GM12801 (cell line): ENCODE data around the gene CDC42BPG.

Experiments
- TF ChIP-seq, protein P1 (sequence below): IDR thresholded peaks from one replicate; pipeline ENCODE4 v1.5.1; 2011; ENCODE audit warnings: control low read depth; ENCODE audit not compliant: insufficient read length; ENCODE audit errors: extremely low read depth

The CDC42BPG gene

DNA sequence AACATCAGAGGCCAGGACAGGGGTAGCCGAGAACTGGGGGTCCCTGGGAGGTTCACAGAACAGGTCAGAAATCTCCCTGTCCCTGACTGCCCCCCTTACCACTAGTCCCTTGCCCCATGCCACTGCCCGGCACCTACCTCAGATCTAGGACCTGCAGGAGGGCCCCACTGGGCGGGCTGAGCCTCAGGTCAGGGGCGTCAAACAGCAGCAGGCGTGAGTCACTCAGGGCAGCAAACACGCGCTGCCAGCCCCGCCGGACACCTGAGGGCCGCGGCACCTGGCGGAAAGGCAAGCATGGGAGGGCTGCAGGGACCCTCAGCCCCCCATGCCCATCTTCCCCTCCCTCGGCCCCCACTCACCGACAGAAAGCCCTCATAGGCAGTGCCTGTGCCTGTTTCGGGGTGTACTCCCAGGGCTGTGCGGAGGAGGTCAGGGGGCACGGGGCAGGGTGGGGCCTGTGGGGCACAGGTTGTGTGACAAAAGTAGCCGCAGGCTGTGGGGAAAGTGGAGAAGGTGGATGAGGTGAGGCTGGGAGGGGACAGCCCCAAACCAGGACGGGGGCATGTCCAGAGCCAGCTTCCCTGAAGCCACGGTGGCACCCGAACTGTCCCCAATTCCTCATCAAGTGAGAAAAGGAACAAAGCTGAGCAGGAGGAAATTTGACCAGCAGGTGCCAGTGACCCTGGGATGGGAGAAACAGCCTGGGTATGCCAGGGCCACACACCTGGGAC lies 11.8 kb downstream of the CDC42BPG start:
- TF ChIP-seq, protein P1, sequence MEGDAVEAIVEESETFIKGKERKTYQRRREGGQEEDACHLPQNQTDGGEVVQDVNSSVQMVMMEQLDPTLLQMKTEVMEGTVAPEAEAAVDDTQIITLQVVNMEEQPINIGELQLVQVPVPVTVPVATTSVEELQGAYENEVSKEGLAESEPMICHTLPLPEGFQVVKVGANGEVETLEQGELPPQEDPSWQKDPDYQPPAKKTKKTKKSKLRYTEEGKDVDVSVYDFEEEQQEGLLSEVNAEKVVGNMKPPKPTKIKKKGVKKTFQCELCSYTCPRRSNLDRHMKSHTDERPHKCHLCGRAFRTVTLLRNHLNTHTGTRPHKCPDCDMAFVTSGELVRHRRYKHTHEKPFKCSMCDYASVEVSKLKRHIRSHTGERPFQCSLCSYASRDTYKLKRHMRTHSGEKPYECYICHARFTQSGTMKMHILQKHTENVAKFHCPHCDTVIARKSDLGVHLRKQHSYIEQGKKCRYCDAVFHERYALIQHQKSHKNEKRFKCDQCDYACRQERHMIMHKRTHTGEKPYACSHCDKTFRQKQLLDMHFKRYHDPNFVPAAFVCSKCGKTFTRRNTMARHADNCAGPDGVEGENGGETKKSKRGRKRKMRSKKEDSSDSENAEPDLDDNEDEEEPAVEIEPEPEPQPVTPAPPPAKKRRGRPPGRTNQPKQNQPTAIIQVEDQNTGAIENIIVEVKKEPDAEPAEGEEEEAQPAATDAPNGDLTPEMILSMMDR, result no peak

DNA sequence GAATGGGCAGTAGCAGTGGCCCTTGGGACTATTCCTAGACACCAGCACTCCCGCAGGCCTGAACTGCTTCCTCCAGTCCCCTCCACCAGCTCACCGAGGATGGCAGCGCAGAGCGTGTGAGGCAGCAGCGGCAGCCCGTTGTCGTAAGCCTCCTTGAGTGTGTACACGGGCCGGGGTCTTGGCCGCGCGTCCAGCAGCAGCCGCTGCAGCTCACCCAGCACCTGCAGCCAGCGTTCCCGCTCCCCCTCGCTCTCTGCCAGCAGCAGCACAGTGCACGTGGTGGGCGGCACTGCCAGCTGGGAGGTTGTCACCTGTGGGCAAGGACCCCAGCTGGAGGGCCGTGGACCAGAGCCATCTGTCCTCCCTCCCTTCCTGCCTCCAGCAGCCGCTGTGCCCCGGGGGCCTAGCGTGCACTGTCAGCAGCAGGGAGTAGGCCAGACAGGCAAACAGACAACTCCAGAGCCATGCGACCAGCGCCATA lies 13.0 kb downstream of the CDC42BPG start:
- TF ChIP-seq, protein P1, result no peak

DNA sequence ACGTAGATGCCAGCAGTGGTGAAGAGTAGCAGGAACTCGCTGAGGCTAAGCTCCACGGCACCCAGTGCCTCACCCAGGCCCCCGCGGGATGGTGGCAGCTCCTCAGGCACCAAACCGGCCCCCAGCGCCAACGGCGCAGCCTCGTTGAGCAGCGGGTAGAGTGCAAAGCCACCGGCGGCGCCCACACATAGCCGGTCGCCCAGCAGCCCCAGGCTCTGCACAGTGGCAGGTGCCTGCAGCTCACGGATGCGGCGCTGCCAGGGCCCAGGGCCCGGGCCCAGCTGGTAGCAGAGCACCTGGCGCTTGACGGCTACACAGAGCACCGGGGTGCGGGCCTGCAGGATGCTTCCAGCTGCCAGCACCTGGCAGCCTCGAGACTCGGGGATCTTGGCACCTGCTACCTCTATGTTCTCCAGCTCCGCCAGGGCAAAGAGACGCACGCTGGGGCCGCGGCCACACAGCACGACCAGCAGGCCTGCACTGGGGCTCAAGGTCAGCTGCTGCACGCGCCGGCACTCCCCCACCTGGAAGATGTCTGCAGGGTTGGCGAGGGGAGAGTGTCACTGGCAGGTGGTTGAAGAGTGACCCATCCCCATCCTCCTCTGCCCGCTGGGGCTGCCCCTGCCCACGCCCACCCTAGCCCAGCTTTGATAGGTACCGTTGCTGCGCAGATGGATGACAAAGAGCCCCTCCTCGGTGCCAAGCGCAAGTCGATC lies 14.8 kb downstream of the CDC42BPG start:
- TF ChIP-seq, protein P1, result no peak

DNA sequence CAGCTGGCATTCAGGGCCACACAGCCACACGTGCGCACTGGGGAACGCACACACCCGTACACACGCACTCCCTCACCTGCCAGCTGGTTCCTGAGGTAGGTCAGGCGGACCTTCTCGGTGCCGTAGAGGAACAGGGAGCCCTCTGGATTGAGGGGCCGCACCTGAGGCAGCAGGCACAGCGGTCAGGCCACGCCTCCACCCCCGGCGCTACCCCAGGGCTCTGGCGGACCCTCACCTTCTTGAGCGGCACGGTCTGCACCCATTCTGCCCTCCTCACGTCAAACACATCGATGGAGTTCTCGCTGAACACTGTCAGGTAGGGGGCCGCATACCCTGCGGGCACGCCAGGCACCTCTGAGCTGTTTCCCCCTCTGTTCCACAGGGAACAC lies 17.0 kb downstream of the CDC42BPG start:
- TF ChIP-seq, protein P1, result no peak

DNA sequence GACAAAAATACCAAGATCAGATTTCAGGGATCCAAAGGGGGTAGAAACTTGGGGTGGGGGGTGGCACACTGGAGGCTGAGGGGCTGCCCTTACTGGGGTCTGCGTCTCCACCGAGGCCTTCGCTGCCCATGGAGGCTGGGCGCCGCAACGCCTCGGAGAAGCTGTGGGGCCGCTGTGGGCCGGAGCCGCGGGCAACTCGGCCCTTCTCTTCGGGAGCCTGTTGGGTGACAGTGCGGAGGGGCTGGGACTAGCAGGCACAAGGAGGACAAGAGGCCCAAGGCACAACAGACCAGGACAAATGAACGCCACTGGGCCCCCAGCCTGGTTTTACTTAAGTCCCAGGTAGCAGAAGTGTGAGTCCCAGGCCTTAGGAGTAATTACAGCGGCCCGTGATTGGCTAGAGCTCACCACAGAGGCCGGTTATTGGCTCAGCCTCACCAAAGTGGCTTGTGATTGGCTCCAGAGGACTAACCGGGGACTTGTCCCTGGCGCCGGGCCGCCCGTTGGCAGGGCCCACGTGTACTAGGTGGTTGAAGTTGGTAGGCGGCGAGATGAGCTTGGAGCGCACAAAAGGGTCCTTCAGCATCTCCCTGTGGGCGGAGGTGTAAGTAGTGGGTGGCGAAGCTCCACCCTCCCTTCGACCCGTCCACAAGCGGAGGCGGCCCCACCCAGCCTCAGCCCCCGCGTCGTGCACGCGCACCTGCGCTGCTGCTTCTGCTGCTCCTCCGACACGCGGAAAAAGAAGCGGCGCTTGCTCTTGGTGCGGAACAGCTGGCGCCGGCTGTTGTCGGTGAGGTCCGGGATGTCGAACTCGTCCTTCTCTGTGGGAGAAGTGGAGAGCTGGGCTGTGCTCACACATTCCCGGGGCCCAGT lies 17.6 kb downstream of the CDC42BPG start:
- TF ChIP-seq, protein P1, result no peak

DNA sequence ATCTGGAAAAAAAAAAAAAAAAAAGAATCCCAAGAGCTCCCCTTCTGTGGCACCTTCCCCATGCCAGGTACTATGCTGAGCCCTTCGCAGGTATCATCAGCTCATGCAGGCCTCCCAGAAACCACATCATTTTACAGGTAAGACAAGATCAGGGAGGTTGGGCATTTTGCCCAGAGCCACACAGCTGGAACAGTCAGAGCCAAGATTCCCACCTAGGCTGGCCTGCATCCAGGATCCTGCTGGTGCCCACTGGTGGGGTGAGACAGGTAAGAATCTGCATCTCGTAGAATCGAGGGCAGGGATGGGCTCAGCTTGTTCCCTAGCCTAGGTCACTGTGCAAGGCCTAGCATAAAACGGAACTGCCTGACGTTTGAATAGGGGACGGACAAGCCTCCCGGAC lies 18.4 kb downstream of the CDC42BPG start:
- TF ChIP-seq, protein P1, result no peak

DNA sequence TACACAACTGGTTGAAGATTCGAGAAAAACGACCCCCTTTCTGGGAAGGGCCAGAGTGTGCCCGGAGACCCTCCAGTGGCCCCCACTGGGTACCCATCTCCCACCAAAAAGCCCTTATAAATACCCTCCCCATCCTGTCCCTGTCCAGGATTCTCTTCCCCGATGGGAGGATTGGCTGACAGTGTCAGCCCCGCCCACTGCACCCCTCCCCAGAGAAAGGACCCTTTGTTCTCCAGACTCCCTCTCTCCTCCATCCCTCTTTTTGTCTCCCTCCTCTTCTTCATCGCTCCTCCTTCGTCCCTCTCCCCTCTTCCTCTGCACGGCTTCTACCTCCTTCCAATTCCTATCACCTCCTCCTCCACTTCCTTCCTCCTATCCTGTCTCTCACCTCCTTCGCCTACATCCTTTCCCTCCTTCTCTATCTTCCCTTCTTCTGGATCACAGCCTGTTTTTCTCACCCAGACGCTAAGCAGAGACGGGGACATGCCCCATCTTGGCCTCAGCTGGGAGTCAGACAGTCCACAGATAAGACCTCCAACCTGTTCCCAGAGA lies 20.8 kb downstream of the CDC42BPG start:
- TF ChIP-seq, protein P1, result no peak
